ENCODE data around the gene ELAVL2. TPM values are rescaled to one million over a fixed set of nuclear protein-coding genes. Genes with fewer than 3 reads are reported as not detected.
"Not testable (repeated sequence)": the region's sequence is repeated elsewhere in the genome, so short reads cannot be mapped to it uniquely, and the experiment has no call there.

ELAVL2 gene
- total RNA-seq, 2 donors from 2014 or later: not detected

DNA sequence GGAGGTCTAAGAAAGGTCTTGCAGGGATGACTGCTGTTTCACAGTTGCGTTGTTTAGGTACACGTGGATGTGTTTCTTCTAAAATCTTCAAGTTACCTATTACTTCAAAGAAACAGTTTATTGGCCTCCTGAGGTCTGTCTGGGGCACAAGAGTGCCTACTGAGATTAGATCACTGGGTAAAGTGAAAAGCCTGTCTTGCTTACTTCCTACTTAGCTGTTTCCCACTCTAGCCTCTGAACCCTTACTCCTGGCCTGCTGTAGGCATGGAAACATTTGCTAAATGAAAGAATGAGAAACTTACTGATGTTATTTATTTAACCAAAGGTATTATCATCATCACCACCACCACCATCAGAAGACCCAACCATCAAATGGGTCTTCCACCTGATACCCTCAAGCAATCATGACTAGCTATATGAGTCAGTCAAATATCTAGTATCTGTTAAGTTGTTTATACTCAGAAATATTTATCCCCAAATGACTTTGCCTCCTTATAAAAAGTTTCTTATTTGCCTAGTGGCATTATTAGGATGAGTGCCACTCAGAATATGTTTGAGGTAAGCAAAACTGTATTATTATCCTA, 92.5 kb downstream of the ELAVL2 start:
- no peak for ATAC-seq
- no peak for DNase-seq
- intact Hi-C loops (cut with DNase I): no loop called here

DNA sequence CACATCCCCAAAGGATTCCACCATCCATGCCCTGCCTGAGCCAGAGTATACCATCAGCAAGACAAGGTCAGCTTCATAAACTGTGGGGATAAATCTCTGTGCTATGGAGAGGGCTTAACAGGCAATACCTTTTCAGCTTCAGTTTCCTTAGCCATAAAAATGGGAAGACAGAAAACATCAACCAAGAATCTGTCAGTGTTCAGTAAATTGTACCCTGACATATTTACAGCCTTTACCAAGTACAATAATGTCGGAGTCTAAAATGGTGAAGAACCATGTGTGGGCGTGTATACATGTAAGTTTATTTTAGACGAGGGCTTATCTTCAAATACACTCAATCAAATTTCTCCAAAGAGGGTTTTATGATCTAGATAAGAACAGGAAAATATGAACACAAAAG, 94.7 kb downstream of the ELAVL2 start:
- ATAC-seq (no peak), DNase-seq (no peak)
- intact Hi-C loops (cut with DNase I): no loop called here

DNA sequence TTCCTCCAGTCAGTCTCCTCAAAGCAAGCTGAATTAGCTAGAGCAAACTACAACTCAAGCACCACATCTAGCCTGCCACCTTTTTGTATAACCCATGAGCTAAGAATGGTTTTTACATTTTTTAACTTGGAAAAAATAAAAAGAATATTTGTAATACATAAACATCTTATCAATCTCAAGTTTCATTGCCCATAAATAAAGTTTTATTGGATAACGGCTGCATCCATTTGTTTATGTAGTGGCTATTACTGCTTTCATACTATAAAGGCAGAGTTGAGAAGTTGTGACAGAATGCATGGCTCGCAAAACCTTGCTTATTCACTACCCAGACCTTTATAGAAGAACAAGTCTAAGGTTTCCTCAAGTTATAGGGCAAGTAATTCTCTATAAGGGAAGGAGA, 95.7 kb downstream of the ELAVL2 start:
- intact Hi-C loops (cut with DNase I): no loop called here
- DNase-seq (no peak), ATAC-seq (no peak)

DNA sequence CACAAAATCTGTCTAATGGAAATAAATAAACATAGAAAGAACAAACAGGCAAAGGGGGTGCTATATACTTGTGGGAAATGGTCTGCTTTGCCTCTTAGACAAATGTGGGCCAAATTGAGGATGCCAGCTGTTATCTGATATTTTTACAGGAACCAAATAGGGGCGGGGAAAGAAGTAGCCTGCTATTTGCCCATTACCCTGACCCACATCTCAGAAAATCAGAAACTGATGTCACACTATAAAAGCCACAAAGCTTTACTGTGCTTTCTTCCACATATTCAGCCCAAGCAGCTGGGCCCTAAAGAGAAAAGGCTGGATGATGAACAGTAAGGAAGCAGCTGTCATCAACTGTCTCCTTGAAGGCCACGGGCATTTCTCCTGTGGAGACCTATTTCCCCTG, 97.3 kb downstream of the ELAVL2 start:
- ATAC-seq (no peak), DNase-seq (no peak)
- intact Hi-C loops (cut with DNase I): no loop called here

DNA sequence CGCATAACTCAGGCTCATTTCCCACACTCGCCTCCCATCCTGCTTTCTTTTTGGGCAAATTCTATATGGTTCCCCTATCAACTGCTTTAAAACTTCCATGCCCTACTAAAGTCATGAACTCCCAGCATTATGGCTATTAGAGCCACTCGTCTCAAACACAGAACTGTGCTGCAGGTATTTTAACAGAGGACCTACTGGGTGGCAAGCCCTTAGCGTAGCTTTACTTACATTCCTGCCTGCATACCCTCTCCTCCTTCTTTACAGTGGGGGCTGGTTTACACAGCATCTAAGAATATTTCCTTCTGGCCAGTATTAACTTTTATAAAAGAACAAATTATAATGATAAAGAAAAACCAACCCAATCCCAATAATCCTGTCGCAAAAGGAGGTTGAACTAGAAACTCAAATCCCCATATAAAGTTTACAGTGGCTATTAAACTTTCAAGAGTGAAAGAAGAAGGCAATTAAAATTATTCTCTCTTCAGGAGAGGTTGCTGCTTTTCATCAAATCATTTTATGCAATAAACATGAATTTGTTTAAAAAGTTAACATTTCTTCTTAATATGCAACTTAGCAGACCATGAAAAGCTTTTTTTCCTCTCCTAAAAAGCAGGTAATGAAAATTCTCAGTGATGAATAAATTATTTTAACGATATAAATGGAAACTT, 100.6 kb downstream of the ELAVL2 start:
- no peak for ATAC-seq
- DNase-seq: no peak
- intact Hi-C loops (cut with DNase I): no loop called here

DNA sequence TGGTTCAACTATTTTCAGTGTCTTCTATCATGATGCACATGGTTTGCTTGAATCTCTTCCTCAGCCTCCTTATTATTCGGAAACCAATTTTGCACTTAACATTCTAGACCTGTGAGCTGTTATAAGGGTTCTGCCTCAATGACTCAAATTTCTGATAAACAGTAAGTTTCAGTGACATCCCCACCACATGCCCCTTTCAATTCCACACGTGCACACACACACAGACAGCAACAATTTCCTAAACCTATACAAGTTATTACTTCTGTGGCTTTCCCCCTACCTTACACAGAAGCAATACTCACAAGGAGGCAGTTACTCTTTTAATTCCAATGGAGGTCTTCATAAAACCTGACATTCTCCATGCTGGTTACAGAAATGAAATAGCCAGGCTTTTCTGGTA, 102.4 kb downstream of the ELAVL2 start:
- intact Hi-C loops (cut with DNase I): no loop called here
- DNase-seq (no peak), ATAC-seq (no peak)

DNA sequence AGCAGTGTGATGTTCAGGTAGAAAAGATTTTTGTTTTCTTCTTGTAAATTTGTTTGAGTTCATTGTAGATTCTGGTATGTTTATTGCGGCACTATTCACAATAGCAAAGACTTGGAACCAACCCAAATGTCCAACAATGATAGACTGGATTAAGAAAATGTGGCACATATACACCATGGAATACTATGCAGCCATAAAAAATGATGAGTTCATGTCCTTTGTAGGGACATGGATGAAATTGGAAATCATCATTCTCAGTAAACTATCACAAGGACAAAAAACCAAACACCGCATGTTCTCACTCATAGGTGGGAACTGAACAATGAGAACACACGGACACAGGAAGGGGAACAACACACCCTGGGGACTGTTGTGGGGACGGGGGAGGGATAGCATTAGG, 103.0 kb downstream of the ELAVL2 start:
- ATAC-seq; intact Hi-C loops (cut with DNase I); DNase-seq: not testable (repeated sequence)

DNA sequence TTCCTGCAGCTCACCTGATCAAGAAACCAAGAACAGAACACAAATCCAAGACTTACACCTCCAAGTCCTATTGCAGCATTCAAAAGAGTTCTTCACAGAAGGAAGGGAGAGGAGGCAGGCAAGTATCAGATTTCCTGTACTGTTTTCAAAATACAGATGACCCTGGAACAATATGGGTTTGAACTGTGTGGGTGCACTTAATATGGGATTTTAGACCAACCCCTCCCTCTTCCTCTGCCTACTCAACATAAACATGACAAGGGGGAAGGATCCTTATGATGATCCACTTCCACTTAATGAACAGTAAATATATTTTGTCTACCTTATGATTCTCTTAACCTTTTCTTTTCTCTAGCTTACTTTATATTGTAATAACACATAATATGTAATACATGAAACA, 104.6 kb downstream of the ELAVL2 start:
- intact Hi-C loops (cut with DNase I): no loop called here
- DNase-seq (no peak), ATAC-seq (no peak)

DNA sequence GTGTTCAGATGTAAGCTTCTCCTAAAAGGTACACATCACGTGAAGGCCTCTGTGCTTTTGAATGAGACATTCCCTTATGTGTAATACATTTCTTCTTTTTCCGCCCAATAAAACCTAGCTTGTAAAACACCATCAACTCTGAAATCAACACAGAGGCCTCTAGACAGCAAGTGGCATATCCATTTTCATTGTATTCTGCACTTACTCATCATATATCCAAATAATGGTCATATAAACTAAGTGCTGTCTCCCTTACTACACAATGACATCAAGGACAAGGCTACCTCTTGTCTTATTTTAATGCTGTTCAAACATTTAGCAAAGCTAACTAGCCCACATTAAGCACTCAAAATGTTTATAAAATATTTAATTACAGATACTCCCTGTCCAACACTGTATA, 108.5 kb downstream of the ELAVL2 start:
- DNase-seq (no peak), ATAC-seq (no peak)
- intact Hi-C loops (cut with DNase I): no loop called here

DNA sequence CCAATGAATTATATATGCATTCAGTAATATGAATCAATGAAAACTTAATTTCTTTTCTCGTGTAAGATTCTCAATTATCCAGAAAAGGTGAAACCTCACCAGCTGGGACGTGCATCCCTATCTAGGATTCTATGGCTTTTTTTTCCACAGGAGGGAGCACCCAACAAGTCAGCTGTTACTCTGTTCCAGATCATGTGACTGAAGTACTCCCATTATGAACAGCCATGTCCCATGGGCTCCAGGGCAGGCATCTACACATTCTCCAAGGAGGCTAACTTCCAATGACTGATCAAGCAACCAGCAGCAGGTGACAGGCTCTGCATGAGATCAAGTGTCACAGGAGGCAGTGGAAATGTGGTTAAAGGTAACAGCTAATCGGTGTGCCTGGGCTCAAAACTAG, 118.8 kb downstream of the ELAVL2 start:
- DNase-seq (no peak), ATAC-seq (no peak)
- intact Hi-C loops (cut with DNase I): no loop called here

DNA sequence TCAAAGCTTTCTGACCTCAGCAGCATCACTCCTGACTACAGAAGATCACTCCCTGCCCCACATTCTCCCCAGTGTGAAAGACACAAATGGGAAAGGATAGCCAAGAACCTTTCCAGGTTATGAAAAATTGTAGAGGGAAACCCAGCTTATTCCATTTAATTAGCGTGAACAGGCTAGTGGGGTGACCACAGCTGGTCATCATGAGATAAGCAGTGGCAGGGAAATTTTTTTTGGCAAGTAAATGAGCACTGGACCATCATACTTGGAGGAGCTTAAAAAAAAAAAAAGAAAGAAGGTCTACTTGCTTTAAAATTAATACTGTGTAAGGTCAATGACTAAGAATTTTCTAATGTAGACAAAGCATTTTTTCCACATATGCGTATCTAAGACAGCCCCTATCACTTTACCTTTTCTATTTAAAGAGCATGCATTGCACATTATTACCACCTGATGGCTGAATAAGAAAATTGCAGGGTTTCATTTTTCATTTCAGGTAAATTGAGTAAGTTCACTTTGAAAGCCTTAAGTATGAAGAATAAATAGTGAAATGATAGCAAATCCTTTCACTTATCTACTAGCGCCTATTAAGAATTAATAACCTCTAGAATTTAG, 123.6 kb downstream of the ELAVL2 start:
- no peak for ATAC-seq
- no peak for DNase-seq
- intact Hi-C loops (cut with DNase I): no loop called here

DNA sequence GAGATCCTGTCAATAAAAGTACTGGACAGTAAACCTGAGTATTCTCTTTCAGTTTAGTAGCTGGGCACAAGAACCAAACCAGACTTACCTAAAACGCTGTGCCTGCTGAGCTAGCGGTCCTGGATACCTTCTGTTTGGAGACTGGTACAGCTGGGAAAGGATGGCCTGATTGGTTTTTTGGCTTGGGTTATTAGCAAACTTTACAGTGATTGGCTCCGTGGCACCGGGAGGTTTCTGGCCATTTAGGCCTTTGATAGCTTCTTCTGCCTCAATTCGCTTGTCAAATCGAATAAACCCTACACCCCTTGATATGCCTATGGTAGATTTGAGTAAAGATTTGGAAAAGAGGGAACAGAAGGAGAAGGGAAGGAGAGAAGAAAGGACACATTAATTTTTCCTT, 124.7 kb downstream of the ELAVL2 start:
- intact Hi-C loops (cut with DNase I): no loop called here
- ATAC-seq (no peak), DNase-seq (no peak)

DNA sequence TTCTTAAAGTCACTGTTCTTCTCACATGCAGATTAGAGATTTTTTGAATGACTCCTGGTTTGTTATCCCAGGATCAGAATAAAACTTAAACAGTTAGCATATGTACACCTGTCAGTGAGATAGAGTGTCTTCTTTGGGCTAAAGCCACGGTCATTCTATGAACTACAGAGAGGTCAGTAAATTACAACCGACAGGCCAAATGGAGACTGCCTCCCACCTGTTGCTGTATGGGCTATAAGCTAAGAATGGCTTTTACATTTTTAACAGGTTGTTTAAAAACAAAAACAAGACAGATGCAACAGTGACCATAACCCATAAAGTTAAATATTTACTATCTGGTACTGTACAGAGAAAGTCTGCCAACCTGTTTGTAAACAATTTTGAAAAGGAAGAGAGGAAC, 125.7 kb downstream of the ELAVL2 start:
- no peak for DNase-seq
- intact Hi-C loops (cut with DNase I): no loop called here
- ATAC-seq: no peak

DNA sequence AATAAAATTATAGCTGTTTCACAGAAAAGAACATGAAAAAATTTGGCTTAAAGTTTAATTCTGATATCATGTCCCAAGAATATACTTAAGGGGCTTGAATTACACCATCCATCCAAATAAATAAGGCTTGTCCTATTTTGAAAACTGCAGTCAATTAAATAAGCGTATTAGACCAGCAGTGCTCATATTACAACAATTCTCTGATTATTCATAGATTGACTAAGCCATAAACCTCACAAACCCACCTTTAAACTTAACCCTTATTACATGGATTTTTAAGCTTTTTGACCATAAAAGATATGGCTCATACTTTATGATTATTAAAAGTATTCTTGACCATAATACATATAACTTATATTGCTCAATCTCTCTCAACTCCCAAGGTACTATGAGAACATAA, 127.9 kb downstream of the ELAVL2 start:
- no peak for DNase-seq
- intact Hi-C loops (cut with DNase I): no loop called here

DNA sequence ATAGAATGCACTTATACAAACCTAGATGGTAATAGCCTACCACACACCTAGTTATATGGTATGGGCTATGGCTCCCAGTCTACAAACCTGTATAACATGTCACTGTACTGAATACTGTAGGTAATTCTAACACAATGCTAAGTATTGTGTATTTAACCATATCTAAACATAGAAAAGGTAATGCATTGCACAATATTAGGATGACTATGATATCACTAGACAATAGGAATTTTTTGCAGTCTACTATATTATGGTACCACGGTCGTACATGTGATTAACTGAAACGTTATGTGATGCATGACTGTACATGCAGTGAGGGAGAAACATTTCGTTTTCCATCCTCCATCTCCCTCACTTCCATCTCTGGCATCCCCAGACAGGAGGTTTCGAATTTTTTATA, 130.5 kb downstream of the ELAVL2 start:
- intact Hi-C loops (cut with DNase I): no loop called here
- DNase-seq (no peak), ATAC-seq (no peak)

More for the DNA sequence above, 127.9 kb downstream of the ELAVL2 start:
- no peak for ATAC-seq

DNA sequence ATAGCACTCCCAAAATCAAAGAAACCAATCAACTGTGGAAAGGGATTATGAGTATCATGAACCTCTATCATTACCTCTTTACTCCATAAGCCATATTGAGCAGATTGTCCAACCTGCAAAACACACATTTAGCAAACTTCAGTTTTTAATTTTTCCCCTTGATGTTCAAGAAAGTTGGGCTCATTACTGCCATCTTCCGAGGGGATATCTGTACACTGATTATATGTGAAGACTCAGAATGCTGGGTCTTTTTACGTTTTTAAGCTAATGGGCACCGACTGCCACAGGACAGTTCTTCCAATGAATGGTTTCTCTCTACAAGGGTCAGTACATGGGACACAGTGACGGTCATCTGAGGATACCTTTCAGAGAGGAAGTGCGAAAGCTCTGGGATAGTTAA, 132.7 kb downstream of the ELAVL2 start:
- intact Hi-C loops (cut with DNase I): loop anchor here in 1 of 2 donors (2.0 kb wide), 1 partner anchor 79 kb away; no protein-coding TSS in a partner anchor
- ATAC-seq: no peak

DNA sequence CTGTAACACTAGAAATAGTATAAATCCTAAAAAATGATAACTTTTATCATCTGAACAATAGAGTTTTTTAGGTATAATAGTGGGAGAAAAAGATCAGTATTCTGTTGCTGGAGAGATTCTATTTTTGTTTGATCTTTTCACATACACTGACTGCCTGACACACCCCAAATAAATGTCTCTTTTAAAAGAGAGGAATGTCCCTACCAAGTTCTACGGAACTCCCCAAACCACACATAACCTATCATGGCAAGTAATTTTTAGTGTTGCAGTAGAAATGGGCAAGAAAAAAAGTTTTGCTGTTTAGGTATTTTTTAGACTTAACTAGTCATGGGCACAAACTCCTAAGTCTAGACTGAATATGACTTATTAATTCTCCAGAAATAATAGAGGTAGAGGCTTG, 139.1 kb downstream of the ELAVL2 start:
- DNase-seq: no peak
- intact Hi-C loops (cut with DNase I): no loop called here
- no peak for ATAC-seq

More for the DNA sequence above, 132.7 kb downstream of the ELAVL2 start:
- DNase-seq: no peak

DNA sequence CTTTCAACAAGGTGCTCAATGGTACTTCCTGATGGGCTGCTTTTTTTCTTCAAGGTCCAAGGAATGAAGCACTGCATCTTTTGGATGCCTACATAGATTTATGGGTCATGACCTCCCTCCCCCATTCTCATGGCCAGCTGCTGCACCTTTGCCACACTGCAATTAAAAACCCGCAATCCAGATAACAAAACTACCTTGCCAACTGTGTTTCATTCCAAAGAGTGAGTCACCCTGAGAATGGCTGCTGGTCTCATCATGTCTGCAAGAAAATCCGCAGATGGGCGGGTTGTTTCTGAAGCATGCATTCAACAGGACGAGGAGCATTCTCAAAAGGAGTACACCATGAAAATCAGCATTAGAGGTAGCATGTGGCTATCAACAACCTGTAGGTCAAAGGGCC, 139.8 kb downstream of the ELAVL2 start:
- DNase-seq: no peak
- intact Hi-C loops (cut with DNase I): no loop called here
- ATAC-seq: no peak

DNA sequence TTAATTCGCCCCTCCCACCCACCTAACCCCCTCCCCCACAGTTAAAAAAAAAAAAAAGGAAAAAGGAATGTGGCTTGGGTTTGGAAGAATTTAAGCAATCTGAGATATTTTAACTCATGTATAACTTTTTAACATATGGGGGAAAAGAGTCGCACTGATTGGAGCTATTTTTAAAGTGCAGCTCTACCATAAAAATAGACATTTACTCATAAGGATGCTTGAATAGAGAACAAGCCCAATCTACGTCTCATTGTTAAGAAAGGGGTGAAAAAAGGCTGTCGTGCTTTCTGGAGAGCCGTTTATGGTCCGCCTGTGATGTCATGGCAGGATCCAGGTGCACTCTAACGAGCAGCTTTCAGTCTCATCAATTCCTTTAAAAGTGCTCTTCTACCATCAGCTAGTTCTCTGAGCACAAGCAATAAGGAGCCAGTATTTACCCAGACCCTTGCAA, 142.4 kb downstream of the ELAVL2 start:
- intact Hi-C loops (cut with DNase I): no loop called here
- DNase-seq (no peak), ATAC-seq (no peak)

DNA sequence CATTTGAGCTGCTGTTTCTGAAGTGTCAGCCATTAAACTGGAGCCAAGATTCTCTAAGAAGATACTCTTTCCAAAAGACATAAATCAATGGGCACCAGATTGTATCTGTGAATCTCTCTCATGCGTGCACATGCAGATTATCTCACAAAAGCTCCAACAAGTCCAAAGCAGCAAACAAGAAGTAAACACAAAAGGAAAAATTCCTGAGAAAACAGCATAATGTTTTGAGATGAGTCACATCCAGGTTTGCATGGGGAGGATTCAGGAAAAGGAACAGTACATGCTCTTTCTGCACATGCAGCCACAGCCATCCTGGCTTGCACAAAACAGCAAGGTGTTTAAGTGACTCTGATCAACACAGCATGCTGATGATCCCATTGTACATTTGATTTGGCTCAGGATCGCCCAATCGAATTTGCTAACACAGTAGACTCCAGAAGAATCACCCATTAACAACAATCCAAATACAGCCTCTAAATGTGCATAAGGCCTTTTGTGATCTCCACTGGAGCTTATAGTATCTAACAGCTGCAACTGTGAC, 143.1 kb downstream of the ELAVL2 start:
- intact Hi-C loops (cut with DNase I): no loop called here
- no peak for ATAC-seq
- no peak for DNase-seq

DNA sequence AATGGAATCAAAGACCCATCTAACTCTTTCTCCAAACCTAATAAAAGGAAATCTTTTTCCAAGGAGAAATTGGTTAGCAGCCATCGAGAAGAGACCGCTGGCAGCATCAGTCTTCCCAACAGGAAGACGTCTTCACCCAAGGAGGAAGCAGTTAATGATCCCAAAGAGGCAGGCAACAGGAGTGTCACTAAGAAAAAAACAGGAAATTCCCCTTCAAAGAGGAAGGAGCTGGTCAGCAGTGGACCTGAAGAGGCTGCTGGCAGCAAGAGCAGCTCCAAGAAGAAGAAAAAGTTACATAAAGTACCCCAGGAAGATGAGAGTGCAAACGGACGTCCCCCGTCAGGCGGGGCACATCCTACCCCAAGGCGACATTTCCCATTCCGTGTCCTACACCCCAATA, 143.7 kb downstream of the ELAVL2 start:
- ATAC-seq (no peak), DNase-seq (no peak)
- intact Hi-C loops (cut with DNase I): no loop called here
